HL-60 (cell line): ENCODE data around the gene TUG1.

Source experiments
- DNase-seq, 2 experiments: peaks; one replicate each; pipeline ENCODE4 v3.0.0-alpha.2; 2010 to 2020; ENCODE audit warnings: low read depth in 1 of 2, low spot score in 1 of 2
- H3K27ac ChIP-seq: fragments of 250-450 bp; sonication (Bioruptor Pico); replicated peaks from 2 replicates; pipeline ENCODE4 v1.5.1; 2020; ENCODE audit warnings: mild to moderate bottlenecking, moderate library complexity
- H3K27me3 ChIP-seq: fragments of 250-450 bp; sonication (Bioruptor Pico); 2 replicates; pipeline ENCODE4 v1.5.1; 2021; ENCODE audit warnings: mild to moderate bottlenecking, moderate library complexity; ENCODE audit not compliant: insufficient read depth, poor library complexity, severe bottlenecking
- H3K4me3 ChIP-seq: replicated peaks from 2 replicates; pipeline ENCODE4 v1.5.1; 2011; ENCODE audit warnings: mild to moderate bottlenecking, control low read depth, low read length; ENCODE audit not compliant: insufficient read depth
- CTCF ChIP-seq: IDR thresholded peaks from one replicate; pipeline ENCODE4 v1.5.1; 2011; ENCODE audit warnings: low read length, control low read depth, inconsistent platforms; ENCODE audit not compliant: insufficient read depth
- GABPA ChIP-seq: IDR thresholded peaks from 2 replicates; pipeline ENCODE4 v1.6.1; 2012; ENCODE audit warnings: low read depth
- POLR2AphosphoS5 ChIP-seq: IDR thresholded peaks from 2 replicates; pipeline ENCODE4 v1.6.1; 2012; ENCODE audit warnings: low read depth
- REST ChIP-seq: IDR thresholded peaks from 2 replicates; pipeline ENCODE4 v1.6.1; 2012; ENCODE audit warnings: low read depth; ENCODE audit not compliant: insufficient replicate concordance
- SPI1 ChIP-seq: IDR thresholded peaks from 2 replicates; pipeline ENCODE4 v1.6.1; 2012; ENCODE audit warnings: low read depth, mild to moderate bottlenecking, borderline replicate concordance

The TUG1 gene

GRCh38 chr22:30934053-30934452 lies 35.0 kb upstream of the TUG1 start:
- TF ChIP-seq POLR2AphosphoS5 (no peak), REST (no peak), GABPA (no peak), SPI1 (no peak), CTCF (no peak)
- no peak for DNase-seq
- Histone ChIP-seq H3K27me3 (no peaks in the 10 kb centered on the region), H3K4me3 (no peak overlapping the region), H3K27ac (no peak overlapping the region)

- TF ChIP-seq SPI1 (no peak), CTCF (no peak), GABPA (no peak), POLR2AphosphoS5 (no peak), REST (no peak)
- Histone ChIP-seq H3K27me3 (no peaks in the 10 kb centered on the region), H3K27ac (no peak overlapping the region), H3K4me3 (no peak overlapping the region)
- no peak for DNase-seq
Measured at GRCh38 chr22:30940685-30941362, 28.2 kb upstream of the TUG1 start.

GRCh38 chr22:30941363-30941740 lies 27.7 kb upstream of the TUG1 start:
- TF ChIP-seq POLR2AphosphoS5 (no peak), GABPA (no peak), SPI1 (no peak), CTCF (no peak), REST (no peak)
- no peaks in the 10 kb centered on the region for H3K27me3 ChIP-seq
- no peak overlapping the region for H3K4me3 ChIP-seq
- DNase-seq: no peak
- no peak overlapping the region for H3K27ac ChIP-seq
